ENCODE data around the gene RRP1B.
"Not testable (repeated sequence)": the region's sequence is repeated elsewhere in the genome, so short reads cannot be mapped to it uniquely, and the experiment has no call there.

The RRP1B gene

GRCh38 chr21:43675871-43676270 lies 16.5 kb downstream of the RRP1B start:
- CTCF ChIA-PET = no interaction called here
- no peaks in the 10 kb centered on the region for H3K9me3 Mint-ChIP-seq
- no peaks in the 10 kb centered on the region for H3K4me1 Mint-ChIP-seq
- no peaks in the 10 kb centered on the region for H3K27me3 Mint-ChIP-seq
- H3K4me3 Mint-ChIP-seq = no peak overlapping the region
- DNase-seq = no peak
- no peak overlapping the region for H3K27ac Mint-ChIP-seq
- peaks cover 49% of the 10 kb centered on the region for H3K36me3 Mint-ChIP-seq

- H3K27ac Mint-ChIP-seq = no peak overlapping the region
- peaks cover 49% of the 10 kb centered on the region for H3K36me3 Mint-ChIP-seq
- CTCF ChIA-PET = no interaction called here
- H3K27me3 Mint-ChIP-seq = no peaks in the 10 kb centered on the region
- H3K9me3 Mint-ChIP-seq = no peaks in the 10 kb centered on the region
- no peak overlapping the region for H3K4me3 Mint-ChIP-seq
- DNase-seq = no peak
- no peaks in the 10 kb centered on the region for H3K4me1 Mint-ChIP-seq
Measured at GRCh38 chr21:43676391-43676790, 17.0 kb downstream of the RRP1B start.

- peaks cover 52% of the 10 kb centered on the region for H3K36me3 Mint-ChIP-seq
- CTCF ChIA-PET = interaction anchor here (0.6 kb wide), 1 partner anchor 9 kb away, joined by 6 read pairs; no protein-coding TSS in a partner anchor
- H3K27ac Mint-ChIP-seq = no peak overlapping the region
- no peaks in the 10 kb centered on the region for H3K27me3 Mint-ChIP-seq
- H3K4me1 Mint-ChIP-seq = peaks cover 18% of the 10 kb centered on the region
- DNase-seq = no peak
- no peak overlapping the region for H3K4me3 Mint-ChIP-seq
- no peaks in the 10 kb centered on the region for H3K9me3 Mint-ChIP-seq
Measured at GRCh38 chr21:43679951-43680350, 20.6 kb downstream of the RRP1B start.

GRCh38 chr21:43680421-43680820 lies 21.1 kb downstream of the RRP1B start:
- CTCF ChIA-PET, H3K27me3 Mint-ChIP-seq, DNase-seq, H3K4me3 Mint-ChIP-seq, H3K27ac Mint-ChIP-seq, H3K9me3 Mint-ChIP-seq: not testable (repeated sequence)
- Mint-ChIP-seq H3K4me1 (peaks cover 22% of the 10 kb centered on the region), H3K36me3 (peaks cover 52% of the 10 kb centered on the region)

- peaks cover 23% of the 10 kb centered on the region for H3K4me1 Mint-ChIP-seq
- no peak overlapping the region for H3K4me3 Mint-ChIP-seq
- no peaks in the 10 kb centered on the region for H3K27me3 Mint-ChIP-seq
- no peak overlapping the region for H3K27ac Mint-ChIP-seq
- H3K36me3 Mint-ChIP-seq = peaks cover 57% of the 10 kb centered on the region
- no peak for DNase-seq
- CTCF ChIA-PET = no interaction called here
- no peaks in the 10 kb centered on the region for H3K9me3 Mint-ChIP-seq
Measured at GRCh38 chr21:43681650-43682049, 22.3 kb downstream of the RRP1B start.

- Mint-ChIP-seq H3K9me3 (no peaks in the 10 kb centered on the region), H3K4me1 (peaks cover 23% of the 10 kb centered on the region), H3K4me3 (no peak overlapping the region), H3K36me3 (peaks cover 56% of the 10 kb centered on the region), H3K27ac (peak overlapping the region; percentile 90), H3K27me3 (no peaks in the 10 kb centered on the region)
- CTCF ChIA-PET = interaction anchor here (1.0 to 1.3 kb wide), 2 partner anchors 18 to 24 kb away, joined by 3 to 4 read pairs; no protein-coding TSS in a partner anchor
- DNase-seq = peak; percentile 26
Measured at GRCh38 chr21:43684424-43684823, 25.1 kb downstream of the RRP1B start.

- CTCF ChIA-PET = no interaction called here
- Mint-ChIP-seq H3K9me3 (no peaks in the 10 kb centered on the region), H3K4me1 (peaks cover 23% of the 10 kb centered on the region), H3K27ac (peak overlapping the region; percentile 71), H3K36me3 (peaks cover 60% of the 10 kb centered on the region), H3K27me3 (no peaks in the 10 kb centered on the region), H3K4me3 (no peak overlapping the region)
- DNase-seq = peak; percentile 11
Measured at GRCh38 chr21:43686811-43687565, 27.6 kb downstream of the RRP1B start.

GRCh38 chr21:43687566-43688399 lies 28.4 kb downstream of the RRP1B start:
- peak; percentile 6 for DNase-seq
- H3K27me3 Mint-ChIP-seq = no peaks in the 10 kb centered on the region
- H3K9me3 Mint-ChIP-seq = no peaks in the 10 kb centered on the region
- H3K4me3 Mint-ChIP-seq = no peak overlapping the region
- CTCF ChIA-PET = no interaction called here
- H3K36me3 Mint-ChIP-seq = peaks cover 58% of the 10 kb centered on the region
- H3K27ac Mint-ChIP-seq = peak overlapping the region; percentile 71
- H3K4me1 Mint-ChIP-seq = peaks cover 18% of the 10 kb centered on the region

GRCh38 chr21:43688906-43689305 lies 29.5 kb downstream of the RRP1B start:
- H3K4me1 Mint-ChIP-seq = peaks cover 14% of the 10 kb centered on the region
- H3K36me3 Mint-ChIP-seq = peaks cover 54% of the 10 kb centered on the region
- no peak overlapping the region for H3K27ac Mint-ChIP-seq
- DNase-seq = no peak
- H3K27me3 Mint-ChIP-seq = no peaks in the 10 kb centered on the region
- CTCF ChIA-PET = no interaction called here
- H3K4me3 Mint-ChIP-seq = no peak overlapping the region
- H3K9me3 Mint-ChIP-seq = no peaks in the 10 kb centered on the region

- peaks cover 50% of the 10 kb centered on the region for H3K36me3 Mint-ChIP-seq
- H3K4me3 Mint-ChIP-seq = no peak overlapping the region
Measured at GRCh38 chr21:43689556-43690337, 30.4 kb downstream of the RRP1B start.

GRCh38 chr21:43690346-43690745 lies 31.0 kb downstream of the RRP1B start:
- Mint-ChIP-seq H3K36me3 (peaks cover 50% of the 10 kb centered on the region), H3K27ac (no peak overlapping the region), H3K4me3 (no peak overlapping the region), H3K9me3 (no peaks in the 10 kb centered on the region), H3K27me3 (no peaks in the 10 kb centered on the region), H3K4me1 (peaks cover 1% of the 10 kb centered on the region)
- no peak for DNase-seq
- CTCF ChIA-PET = no interaction called here

More at GRCh38 chr21:43689556-43690337, 30.4 kb downstream of the RRP1B start:
- CTCF ChIA-PET = no interaction called here
- Mint-ChIP-seq H3K4me1 (peaks cover 7% of the 10 kb centered on the region), H3K27me3 (no peaks in the 10 kb centered on the region), H3K27ac (peak overlapping the region; percentile 55), H3K9me3 (no peaks in the 10 kb centered on the region)
- no peak for DNase-seq

- H3K27me3 Mint-ChIP-seq = no peaks in the 10 kb centered on the region
- no peak overlapping the region for H3K4me3 Mint-ChIP-seq
- DNase-seq = no peak
- H3K36me3 Mint-ChIP-seq = peaks cover 46% of the 10 kb centered on the region
- CTCF ChIA-PET = no interaction called here
- no peaks in the 10 kb centered on the region for H3K9me3 Mint-ChIP-seq
- H3K4me1 Mint-ChIP-seq = no peaks in the 10 kb centered on the region
- H3K27ac Mint-ChIP-seq = no peak overlapping the region
Measured at GRCh38 chr21:43691086-43691795, 31.9 kb downstream of the RRP1B start.

- Mint-ChIP-seq H3K27me3 (no peaks in the 10 kb centered on the region), H3K4me3 (no peak overlapping the region), H3K27ac (no peak overlapping the region), H3K9me3 (no peaks in the 10 kb centered on the region), H3K4me1 (peaks cover 1% of the 10 kb centered on the region), H3K36me3 (peaks cover 44% of the 10 kb centered on the region)
- CTCF ChIA-PET = no interaction called here
- DNase-seq = no peak
Measured at GRCh38 chr21:43691801-43692200, 32.4 kb downstream of the RRP1B start.

- Mint-ChIP-seq H3K27ac (no peak overlapping the region), H3K36me3 (peaks cover 43% of the 10 kb centered on the region), H3K9me3 (peaks cover 2% of the 10 kb centered on the region), H3K27me3 (no peaks in the 10 kb centered on the region), H3K4me1 (peaks cover 11% of the 10 kb centered on the region), H3K4me3 (no peak overlapping the region)
- CTCF ChIA-PET = no interaction called here
- no peak for DNase-seq
Measured at GRCh38 chr21:43692949-43693348, 33.6 kb downstream of the RRP1B start.
